Measurements from ENCODE around the gene KRTAP5-3. TPM values are rescaled to one million over a fixed set of nuclear protein-coding genes. Genes with fewer than 3 reads are reported as not detected.

Gene KRTAP5-3
- total RNA-seq, 1 donor from 2014 or later: not detected

DNA sequence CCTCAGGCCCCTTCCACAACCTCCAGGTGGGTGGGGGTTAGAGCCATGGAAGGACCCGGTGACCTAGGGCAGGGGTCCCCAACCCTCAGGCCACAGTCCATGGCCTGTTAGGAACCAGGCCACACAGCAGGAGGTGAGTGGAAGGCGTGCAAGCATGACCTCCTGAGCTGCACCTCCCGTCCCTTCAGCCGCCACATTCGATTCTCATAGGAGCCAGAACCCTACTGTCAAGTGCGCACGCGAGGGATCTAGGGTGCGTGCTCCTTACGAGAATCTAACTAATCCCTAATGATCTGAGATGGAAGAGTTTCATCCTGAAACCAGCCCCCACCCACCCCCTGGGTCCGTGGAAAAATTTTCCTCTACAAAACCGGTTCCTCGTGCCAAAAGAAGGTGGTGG, 17.3 kb upstream of the KRTAP5-3 start:
- H3K79me2 ChIP-seq (ENCODE audit: low read depth): no peaks in the 10 kb centered on the region
- H3K4me2 ChIP-seq: no peak overlapping the region
- H3K9me3 ChIP-seq (ENCODE audit: low read depth): no peaks in the 10 kb centered on the region
- H3K9ac ChIP-seq: no peak overlapping the region
- no peak overlapping the region for H3K4me3 Mint-ChIP-seq
- H4K20me1 ChIP-seq (ENCODE audit: low read depth): no peaks in the 10 kb centered on the region
- no peaks in the 10 kb centered on the region for H3F3A ChIP-seq (ENCODE audit: low read depth)
- no peak overlapping the region for H3K4me3 ChIP-seq
- H3K36me3 ChIP-seq: no peaks in the 10 kb centered on the region
- TF ChIP-seq EZH2 (IDR thresholded peaks at IDR 0.05): no peak
- TF ChIP-seq EZH2phosphoT487 (IDR thresholded peaks at IDR 0.05): no peak
- no peaks in the 10 kb centered on the region for H3K36me3 Mint-ChIP-seq
- no peak for DNase-seq (ENCODE audit: low spot score)
- H3K27me3 Mint-ChIP-seq (ENCODE audit: insufficient read depth, low read depth): peaks cover 12% of the 10 kb centered on the region
- H3K27ac ChIP-seq: no peak overlapping the region
- no peak overlapping the region for H2AFZ ChIP-seq (replicated peaks)
- H3K27me3 ChIP-seq: peaks cover 25% of the 10 kb centered on the region
- H3K4me1 ChIP-seq: no peaks in the 10 kb centered on the region
- no peaks in the 10 kb centered on the region for H3K9me3 Mint-ChIP-seq
- H3K4me1 Mint-ChIP-seq: peaks cover 6% of the 10 kb centered on the region
- no peak overlapping the region for H3K27ac Mint-ChIP-seq

GRCh38 chr11:1624621-1625020, 16.4 kb upstream of the KRTAP5-3 start:
- Histone ChIP-seq H3K27me3 (peaks cover 19% of the 10 kb centered on the region), H3K4me3 (no peak overlapping the region), H3F3A (ENCODE audit: low read depth) (no peaks in the 10 kb centered on the region), H4K20me1 (ENCODE audit: low read depth) (no peaks in the 10 kb centered on the region), H3K4me1 (no peaks in the 10 kb centered on the region), H2AFZ (replicated peaks) (no peak overlapping the region), H3K79me2 (ENCODE audit: low read depth) (no peaks in the 10 kb centered on the region), H3K4me2 (no peak overlapping the region), H3K9me3 (ENCODE audit: low read depth) (no peaks in the 10 kb centered on the region), H3K27ac (no peak overlapping the region), H3K9ac (no peak overlapping the region), H3K36me3 (no peaks in the 10 kb centered on the region)
- Mint-ChIP-seq H3K9me3 (no peaks in the 10 kb centered on the region), H3K4me3 (no peak overlapping the region), H3K27ac (no peak overlapping the region), H3K27me3 (ENCODE audit: insufficient read depth, low read depth) (peaks cover 12% of the 10 kb centered on the region), H3K4me1 (peaks cover 6% of the 10 kb centered on the region), H3K36me3 (no peaks in the 10 kb centered on the region)
- no peak for DNase-seq (ENCODE audit: low spot score)
- TF ChIP-seq CTCF (IDR thresholded peaks at IDR 0.05): no peak
- no peak for TF ChIP-seq EZH2phosphoT487 (IDR thresholded peaks at IDR 0.05)
- no peak for TF ChIP-seq EZH2 (IDR thresholded peaks at IDR 0.05)

- Histone ChIP-seq H3K4me3 (no peak overlapping the region), H3K79me2 (ENCODE audit: low read depth) (no peaks in the 10 kb centered on the region), H3K27ac (no peak overlapping the region), H3K9me3 (ENCODE audit: low read depth) (no peaks in the 10 kb centered on the region), H3K9ac (no peak overlapping the region), H3F3A (ENCODE audit: low read depth) (no peaks in the 10 kb centered on the region), H4K20me1 (ENCODE audit: low read depth) (no peaks in the 10 kb centered on the region), H2AFZ (replicated peaks) (no peak overlapping the region), H3K4me1 (no peaks in the 10 kb centered on the region), H3K4me2 (no peak overlapping the region), H3K27me3 (peaks cover 11% of the 10 kb centered on the region), H3K36me3 (no peaks in the 10 kb centered on the region)
- Mint-ChIP-seq H3K36me3 (no peaks in the 10 kb centered on the region), H3K27me3 (ENCODE audit: insufficient read depth, low read depth) (peaks cover 17% of the 10 kb centered on the region), H3K27ac (peak overlapping the region; percentile 50), H3K4me1 (peaks cover 5% of the 10 kb centered on the region), H3K9me3 (no peaks in the 10 kb centered on the region), H3K4me3 (no peak overlapping the region)
- TF ChIP-seq EZH2phosphoT487 (IDR thresholded peaks at IDR 0.05): no peak
- DNase-seq (ENCODE audit: low spot score): no peak
Measured at GRCh38 chr11:1623716-1624115, 15.5 kb upstream of the KRTAP5-3 start.

GRCh38 chr11:1622086-1622485, 13.8 kb upstream of the KRTAP5-3 start, which contains the start of gene KRTAP5-4:
TSS of gene KRTAP5-4 (minus strand) at chr11:1622138. CDS start at chr11:1622093, 45 bp downstream.
- no peak for DNase-seq (ENCODE audit: low spot score)
- Histone ChIP-seq H2AFZ (replicated peaks) (no peak within 1 kb of the TSS), H3K9me3 (ENCODE audit: low read depth) (no peaks in the 10 kb centered on the region), H3F3A (ENCODE audit: low read depth) (no peaks in the 10 kb centered on the region), H3K27ac (no peak within 1 kb of the TSS), H3K9ac (no peak within 1 kb of the TSS), H4K20me1 (ENCODE audit: low read depth) (no peaks in the 10 kb centered on the region), H3K27me3 (peaks cover 3% of the 10 kb centered on the region), H3K36me3 (no peaks in the 10 kb centered on the region), H3K4me2 (no peak within 1 kb of the TSS), H3K79me2 (ENCODE audit: low read depth) (no peaks in the 10 kb centered on the region), H3K4me1 (no peaks in the 10 kb centered on the region), H3K4me3 (no peak within 1 kb of the TSS)
- Mint-ChIP-seq H3K4me1 (peaks cover 5% of the 10 kb centered on the region), H3K36me3 (no peaks in the 10 kb centered on the region), H3K9me3 (peaks cover under 1% of the 10 kb centered on the region), H3K27ac (no peak within 1 kb of the TSS), H3K27me3 (ENCODE audit: insufficient read depth, low read depth) (peaks cover 17% of the 10 kb centered on the region), H3K4me3 (no peak within 1 kb of the TSS)
- no peak for TF ChIP-seq EZH2phosphoT487 (IDR thresholded peaks at IDR 0.05)
- no peak for TF ChIP-seq CTCF (IDR thresholded peaks at IDR 0.05)
- TF ChIP-seq EZH2 (IDR thresholded peaks at IDR 0.05): no peak
